ENCODE results near the gene HUS1B.
A peak's percentile ranks its signal among the peaks of the same experiment; 100 is the strongest.
"Not testable (repeated sequence)": the region's sequence is repeated elsewhere in the genome, so short reads cannot be mapped to it uniquely, and the experiment has no call there.

HUS1B gene

DNA sequence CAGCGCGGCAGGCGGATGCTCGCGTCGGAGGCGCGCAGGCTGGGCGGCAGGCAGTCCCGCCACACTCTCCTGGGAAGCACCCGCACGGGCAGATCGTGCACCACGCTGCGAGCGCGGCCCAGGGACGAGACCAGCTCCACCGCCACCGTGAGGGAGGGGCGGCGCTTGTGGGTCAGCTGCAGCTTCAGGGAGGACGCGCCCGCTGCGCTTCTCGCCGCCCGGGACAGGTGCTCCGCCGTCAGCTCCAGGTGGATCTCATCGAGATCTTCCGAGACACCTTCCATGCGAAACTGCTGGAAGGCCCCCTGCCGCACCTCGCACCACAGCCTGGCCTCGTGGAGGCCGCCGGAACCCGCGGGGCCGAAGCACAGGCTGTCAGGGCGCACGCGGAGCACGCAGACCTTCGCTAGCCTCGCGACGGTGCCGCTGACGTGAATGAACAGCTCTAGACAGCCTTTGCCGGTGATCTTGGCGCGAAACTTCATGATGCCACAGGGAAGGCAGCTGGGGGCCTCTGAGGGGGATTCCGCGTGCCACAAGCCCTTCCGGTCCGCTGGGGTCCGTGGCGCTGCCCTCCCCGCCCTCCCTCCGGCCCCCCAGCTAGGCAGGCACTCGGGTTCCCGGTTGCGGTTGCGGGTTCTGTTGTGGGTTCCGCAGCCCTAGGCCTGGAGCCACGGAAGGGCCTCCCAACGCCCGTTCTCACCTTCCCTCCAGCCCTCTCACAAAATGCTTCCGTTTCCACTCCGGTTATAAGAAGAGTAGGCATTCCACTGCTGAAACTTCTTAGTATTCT, at the start of gene HUS1B:
Gene HUS1B, minus strand, starts transcription at position 641 of the 793 bp plus-strand sequence. Its CDS starts 156 bp downstream, at position 485.
- no peak for DNase-seq

DNA sequence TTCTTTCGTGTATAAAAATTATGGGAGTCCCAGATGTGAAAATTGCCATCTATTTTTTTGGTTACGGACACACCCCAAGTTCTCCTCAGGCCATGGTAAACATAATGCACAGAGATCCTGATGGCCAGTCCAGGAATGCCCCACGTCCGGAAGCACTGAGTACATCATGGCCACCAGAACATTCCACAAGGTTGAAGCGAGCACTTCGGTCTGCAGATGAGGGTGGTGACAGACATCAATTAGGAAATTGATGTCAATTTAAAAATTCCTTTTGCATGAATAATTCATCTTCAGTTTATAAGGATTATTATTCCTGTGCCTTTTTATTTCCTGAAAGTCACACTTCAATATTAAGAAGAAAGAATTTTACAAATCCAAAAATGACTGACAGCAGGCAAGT, 49.2 kb upstream of the HUS1B start:
- DNase-seq, result no peak

DNA sequence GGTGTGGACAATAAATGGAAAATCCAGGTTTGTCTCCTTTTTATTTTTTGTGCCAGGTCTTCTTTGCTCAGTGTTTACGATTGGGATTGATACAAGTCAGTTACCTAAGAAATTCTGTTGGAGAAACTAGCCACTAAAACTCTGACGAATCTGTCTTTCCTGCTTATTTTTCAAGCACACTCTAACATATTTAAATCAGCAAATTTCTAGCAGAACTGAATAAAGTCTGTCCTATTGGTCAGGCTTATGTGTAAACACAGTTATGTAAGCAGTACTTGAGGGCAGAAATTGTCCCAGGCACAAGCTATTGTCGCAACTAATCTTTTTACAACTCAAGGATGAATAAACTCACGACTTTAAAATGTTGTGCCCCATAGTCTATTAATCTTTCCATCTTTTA, 48.1 kb upstream of the HUS1B start:
- DNase-seq, result no peak

DNA sequence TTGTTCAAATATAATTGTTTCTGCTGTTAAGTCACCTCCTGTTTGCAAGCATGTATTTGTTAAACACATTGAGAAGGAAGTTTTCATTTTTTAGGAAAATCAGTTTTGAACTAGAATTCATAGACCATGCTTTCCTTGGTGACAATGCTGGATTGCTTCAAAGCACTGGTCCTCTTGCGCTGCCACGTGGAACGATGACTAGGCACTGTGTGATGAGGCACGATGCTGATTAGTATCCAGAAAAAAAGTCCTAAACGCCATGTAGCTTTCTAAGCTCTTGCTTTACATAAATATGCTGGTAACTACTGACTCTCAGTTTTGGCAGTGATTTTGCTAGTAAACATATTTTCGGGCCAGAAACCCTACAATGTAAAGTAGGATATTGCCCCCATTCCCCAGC, 47.1 kb upstream of the HUS1B start:
- no peak for DNase-seq

DNA sequence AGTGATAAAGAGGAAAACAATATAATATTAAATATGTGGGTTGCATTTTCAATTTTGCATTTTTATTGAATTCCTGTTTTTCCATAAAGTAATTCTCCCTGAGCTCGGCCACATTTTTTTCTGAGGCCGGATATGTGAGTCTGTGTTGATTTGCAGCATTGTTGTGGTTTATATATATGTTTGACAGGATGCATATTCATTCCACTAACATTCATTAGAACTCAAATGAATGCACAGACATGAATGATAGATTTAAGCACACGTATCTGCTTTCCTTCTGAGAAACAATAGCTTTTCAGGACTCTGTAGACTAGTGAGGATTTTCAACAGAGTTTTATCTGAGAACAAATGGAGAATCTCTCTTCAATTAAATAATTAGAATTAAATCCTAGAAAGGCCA, 46.7 kb upstream of the HUS1B start:
- DNase-seq, result no peak

DNA sequence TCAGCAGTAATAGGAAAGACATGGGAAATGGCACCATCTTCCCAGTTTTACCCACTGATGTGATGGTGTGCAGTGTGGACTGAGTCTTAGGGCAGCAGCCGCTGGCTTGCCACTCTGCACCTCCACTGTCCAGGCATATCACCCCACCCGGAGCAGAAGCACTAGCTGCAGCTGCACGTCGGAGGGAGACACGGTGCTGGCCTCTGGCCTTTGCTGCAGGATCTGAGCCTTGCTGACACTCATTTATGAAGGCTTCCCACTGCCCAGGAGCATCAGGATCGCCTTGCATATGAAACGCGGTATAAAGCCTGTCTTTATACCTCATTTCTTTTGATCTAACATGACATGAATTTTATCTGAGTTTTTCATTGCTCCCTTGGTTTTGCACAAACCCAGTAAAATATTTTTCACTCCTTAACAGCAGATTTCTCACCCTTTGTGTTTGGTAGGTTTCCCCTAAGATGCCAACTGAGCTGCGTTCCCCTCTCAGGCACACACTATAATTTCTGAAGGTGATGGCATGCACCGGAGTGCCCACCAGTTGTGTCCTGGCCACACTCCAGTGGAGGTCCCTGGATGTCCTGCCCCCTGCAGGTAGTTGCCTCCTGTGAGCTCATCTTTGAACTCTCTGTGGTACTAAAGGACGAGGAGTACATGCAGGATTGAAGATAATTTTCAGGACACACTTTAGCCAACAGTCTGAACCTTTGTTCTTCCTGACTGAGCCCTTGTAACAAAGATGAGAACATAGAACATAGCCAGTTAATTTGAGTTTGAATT, 45.0 kb upstream of the HUS1B start:
- DNase-seq, result no peak

DNA sequence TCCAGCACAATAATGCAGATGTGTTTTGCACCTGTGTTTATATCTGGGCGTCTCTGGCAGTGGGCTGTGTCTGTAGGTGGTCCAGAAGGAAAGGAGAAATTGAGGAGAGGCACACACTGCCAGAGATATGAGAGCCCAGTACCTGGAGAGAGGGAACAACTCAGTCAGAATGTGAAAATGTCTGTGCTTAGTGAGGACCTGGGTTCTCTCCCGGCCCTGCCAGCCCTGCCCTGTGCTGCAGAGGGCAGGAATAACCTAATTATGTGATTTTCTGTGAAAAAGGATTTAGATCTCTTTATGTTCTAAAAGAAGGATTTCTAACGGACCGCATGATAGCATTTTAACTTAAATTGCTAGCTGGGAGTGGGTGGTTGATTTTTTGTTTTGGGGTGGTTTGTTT, 44.3 kb upstream of the HUS1B start:
- DNase-seq, result no peak

DNA sequence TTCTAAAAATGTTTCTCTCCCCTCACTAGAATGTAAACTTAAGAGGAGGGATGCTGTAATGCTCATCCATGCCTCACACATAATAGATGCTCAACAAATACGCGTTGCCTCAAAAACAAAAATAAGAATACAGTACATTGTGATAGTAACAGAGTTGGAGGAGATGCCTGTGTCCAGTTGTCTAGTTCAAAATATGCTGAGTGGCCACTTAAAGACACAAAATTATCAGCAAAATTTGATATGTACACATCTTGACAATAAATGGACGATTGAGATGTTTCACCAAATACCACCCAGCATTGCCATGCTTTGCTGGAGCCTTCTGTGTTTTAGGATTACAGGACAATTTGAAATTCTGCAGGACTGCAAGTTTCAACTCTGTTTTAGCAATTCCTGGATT, 43.6 kb upstream of the HUS1B start:
- no peak for DNase-seq

DNA sequence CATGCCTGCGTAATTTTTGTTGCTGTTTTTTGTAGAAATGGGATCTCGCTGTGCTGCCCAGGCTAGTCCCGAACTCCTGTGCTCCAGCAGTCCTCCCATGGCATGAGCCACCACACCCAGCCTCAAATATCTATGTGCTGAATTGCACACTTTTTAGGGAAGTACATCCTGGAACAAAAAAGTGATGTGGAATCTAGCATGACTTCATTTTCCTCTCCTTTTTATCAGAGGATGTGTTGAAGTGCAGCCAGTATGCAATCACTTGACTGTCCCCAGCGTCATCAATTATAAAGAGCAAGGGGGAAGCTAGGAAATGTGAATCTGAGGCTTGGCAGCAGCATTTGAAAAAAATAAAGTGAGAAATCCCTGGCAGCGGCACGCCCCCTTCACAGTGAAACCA, 42.4 kb upstream of the HUS1B start:
- no peak for DNase-seq

DNA sequence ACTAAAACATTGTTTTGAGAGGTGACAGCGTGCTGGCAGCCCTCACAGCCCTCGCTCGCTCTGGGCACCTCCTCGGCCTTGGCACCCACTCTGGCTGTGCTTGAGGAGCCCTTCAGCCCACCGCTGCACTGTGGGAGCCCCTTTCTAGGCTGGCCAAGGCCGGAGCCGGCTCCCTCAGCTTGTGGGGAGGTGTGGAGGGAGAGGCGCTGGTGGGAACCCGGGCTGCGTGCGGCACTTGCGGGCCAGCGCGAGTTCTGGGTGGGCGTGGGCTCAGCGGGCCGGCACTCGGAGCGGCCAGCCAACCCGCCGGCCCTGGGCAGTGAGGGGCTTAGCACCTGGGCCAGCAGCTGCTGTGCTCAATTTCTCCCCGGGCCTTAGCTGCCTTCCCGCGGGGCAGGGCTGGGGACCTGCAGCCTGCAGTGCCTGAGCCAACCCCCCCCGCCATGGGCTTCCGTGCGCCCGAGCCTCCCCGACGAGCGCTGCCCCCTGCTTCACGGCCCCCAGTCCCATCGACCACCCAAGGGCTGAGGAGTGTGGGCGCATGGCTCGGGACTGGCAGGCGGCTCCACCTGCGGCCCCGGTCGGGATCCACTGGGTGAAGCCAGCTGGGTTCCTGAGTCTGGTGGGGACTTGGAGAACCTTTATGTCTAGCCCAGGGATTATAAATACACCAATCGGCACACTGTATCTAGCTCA, 37.7 kb upstream of the HUS1B start:
- not testable (repeated sequence) for DNase-seq

DNA sequence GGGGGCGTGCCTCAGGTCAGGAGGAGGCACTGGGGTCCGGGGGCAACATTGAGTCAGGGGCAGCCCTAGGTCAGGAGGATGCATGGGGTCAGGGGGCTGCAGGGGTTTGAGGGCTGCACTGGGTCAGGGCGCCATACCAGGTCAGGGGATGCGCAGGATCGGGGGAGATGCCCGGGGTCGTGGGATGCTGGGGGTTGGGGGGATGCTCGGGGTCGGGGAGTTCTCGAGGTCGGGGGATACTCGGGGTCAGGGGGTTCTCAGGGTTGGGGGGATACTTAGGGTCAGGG, 36.8 kb upstream of the HUS1B start:
- no peak for DNase-seq

DNA sequence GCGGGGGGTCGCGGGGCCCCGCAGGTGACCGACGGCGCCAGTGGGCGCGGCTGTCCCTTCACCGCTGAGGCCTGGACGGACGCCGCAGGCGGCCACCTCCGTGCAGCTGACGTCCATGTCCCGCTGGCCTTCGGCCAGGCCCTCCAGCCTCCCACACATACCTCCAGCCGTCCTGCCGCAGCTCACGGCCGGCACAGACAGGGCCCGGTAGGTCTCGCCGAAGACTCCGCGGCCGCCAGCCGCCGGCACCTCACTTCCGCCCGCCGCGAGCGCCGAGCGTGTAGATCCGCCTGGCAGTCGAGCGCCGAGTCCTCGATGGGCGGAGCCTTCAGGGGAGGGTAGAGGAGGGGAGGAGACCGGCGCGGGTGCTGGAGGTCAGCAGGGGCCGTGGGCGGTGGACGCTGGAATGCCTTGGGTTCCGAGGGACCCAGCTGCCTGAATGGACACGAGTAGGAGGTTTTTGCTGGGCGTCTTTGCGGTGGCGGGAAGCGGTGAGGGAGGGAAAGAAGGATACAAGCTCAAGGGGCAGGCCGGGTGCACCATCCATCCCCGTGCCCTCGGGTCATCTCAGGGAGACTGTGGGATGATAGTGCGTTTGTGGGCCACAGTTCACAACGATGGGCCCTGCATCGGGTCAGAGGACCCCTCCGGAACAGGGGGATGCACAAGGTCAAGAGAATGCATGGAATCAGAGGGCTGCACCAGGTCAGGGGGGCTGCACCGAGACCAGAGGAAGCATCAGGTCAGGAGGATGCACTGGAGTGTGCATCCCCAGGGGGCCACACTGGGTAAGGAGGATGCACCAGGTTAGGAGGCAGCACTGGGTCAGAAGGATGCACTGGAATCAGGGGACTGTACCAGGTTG, 36.2 kb upstream of the HUS1B start, which contains the start of gene EXOC2:
Gene EXOC2, minus strand, starts transcription at position 282 of the 865 bp plus-strand sequence. CDS start 55,321 bp downstream, outside the sequence.
- no peak for DNase-seq

DNA sequence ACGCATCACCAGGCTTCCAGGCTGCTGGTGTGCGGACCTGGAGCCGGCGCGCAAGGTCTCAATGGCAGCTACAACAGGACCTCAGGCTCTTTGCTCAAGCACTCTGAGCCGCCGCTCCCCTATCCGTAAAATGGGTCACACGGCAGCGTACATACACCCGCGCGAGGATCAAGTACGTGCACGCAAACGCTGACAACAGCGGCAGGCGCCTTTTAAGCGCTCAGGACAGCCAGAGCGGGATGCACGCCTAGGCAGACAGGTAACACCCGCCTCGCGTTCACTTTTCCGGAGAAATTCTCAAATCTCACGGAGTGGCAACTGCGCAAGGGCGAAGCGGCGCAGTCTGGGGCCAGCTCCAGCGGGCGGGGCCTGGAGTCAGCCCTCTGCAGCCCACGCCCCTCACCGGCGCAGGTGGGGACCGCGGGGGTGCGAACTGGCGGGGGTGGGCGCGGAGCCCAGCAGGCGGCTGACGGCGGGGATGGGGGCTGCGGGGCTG, 35.5 kb upstream of the HUS1B start:
- DNase-seq, result no peak

DNA sequence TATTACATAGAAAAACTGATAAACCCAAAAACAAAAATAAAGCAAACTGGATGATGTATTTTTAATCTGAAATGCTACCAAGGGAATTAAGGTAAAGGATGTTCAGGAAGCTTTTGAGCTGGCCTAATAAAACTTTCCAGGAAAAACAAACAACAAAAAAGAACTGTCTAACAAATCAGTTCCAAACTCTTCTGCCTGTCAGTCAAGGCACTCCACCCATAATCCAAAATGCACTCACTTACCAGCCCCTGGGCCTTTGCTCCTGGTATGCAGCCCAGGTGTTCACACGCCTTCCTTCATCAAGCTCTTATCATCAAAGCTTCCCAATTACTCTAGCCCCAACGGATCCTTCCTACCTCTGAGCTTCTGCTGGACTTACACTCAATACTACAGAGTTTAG, 32.3 kb upstream of the HUS1B start:
- DNase-seq, result no peak

DNA sequence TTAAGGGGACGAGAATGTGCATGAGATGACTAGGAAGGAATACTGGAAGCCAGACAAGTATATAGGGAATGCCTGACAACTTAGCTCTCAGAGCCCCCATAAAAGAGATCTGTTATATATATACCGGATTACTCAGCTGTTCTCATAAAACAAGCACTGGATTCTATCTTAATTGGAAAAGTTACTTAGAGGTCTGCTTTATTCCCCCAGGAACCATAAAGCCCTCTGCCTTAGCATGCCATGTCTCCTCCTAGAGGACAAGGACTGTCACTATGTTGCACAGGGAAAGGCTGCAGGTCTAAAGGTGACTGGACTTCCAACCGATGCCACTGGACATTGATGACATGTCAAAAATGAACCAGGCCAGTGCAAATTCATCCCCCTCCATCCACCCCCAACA, 29.6 kb upstream of the HUS1B start:
- no peak for DNase-seq

DNA sequence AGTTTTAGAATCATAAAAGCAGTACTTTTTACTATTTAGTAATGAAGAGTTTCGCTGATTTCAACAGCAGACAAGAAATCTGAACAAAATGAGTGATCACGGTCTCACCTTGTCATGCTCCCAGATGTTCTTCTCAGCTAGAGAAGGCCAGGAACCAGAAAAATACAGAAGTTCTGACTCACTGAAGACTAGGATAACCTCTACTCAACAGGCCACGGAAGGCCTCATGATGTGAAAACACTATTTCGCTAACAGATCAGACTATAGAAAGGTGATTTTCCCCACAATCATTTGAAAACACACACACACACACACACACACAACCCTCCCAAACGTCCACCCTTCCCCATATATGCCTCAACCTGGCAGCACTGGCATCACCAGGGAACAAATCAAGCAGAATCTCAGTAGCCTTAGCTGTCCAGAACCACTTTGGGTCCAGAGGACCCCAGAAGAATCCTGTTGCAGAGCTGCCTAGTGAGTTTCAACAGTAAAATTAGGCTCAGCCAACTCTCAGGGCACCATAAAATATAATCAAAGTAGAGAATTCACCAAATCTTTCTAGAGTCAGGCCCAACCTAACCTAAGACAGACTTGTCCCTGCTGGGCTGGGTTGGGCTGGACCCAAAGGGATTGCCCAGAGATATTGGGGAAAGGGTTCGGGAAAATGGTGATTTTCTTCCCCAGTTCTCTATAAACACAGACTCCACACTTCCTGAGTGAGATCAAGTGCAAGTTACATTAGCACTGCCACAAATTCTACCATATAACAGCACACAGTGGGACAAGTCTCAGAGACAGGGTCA, 28.1 kb upstream of the HUS1B start:
- DNase-seq, result no peak

DNA sequence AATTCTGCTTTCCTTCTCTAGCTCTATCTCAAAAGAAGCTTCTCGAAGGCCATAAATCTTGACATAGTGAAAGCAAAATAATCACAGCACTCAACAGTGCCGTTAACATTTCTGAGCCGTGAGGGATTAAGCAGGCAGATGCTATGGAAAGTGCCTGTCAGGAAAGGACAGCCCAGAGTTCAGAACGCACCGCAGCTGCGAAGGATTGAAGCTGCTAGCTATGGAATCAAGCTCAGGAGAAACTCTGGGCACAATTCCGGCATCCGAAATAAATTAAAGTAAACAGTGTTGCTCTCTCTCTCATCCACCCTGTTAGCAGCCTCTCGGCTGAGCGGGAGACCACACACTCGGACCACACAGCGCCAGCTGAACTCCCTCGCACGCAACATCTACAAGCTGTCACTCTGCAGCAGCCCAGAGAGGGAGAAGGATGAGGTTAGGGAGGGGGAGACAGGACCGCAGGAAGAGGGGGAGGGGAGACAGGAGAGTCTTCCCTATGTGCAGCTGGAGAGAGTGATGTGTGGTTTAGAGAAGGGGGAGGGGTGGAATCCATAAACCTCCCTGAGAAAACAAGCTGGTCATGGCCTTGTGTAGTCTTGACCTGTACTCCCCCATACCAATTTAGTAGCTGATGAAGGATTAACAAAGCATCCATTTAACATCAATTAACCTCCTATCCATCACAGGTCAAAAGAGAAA, 27.0 kb upstream of the HUS1B start:
- DNase-seq, result peak; percentile 40

DNA sequence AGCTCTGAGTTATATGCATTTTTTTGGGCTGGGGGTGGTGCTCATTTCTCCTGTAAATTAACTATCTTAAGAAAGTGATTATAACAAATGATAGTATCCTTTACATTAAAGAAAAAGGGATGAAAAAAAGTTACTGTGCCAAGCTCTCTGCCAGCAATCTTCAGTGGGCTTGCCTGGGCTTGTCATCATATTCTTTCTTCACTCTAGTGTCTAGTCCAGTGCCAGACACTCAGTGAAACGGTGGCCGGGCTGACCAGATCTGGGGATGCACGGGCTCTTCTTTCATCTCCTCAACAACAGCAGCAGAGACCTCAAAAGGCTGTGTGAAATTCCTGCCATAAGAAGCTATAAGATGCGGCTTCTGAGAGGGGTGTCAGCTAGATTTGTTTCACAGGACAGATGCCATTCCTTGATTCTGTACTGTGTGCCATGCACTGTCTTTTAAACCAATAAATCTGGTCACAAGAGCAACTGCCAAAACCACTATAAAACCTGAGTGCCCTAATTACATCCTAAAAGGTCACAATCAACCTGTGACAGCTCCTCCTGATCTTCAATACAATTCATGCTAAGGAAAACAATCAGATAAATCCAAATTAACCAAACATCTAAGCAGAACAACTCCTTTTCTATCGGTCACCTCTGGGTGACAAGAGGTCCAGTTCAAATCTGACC, 23.9 kb upstream of the HUS1B start:
- DNase-seq, result no peak

DNA sequence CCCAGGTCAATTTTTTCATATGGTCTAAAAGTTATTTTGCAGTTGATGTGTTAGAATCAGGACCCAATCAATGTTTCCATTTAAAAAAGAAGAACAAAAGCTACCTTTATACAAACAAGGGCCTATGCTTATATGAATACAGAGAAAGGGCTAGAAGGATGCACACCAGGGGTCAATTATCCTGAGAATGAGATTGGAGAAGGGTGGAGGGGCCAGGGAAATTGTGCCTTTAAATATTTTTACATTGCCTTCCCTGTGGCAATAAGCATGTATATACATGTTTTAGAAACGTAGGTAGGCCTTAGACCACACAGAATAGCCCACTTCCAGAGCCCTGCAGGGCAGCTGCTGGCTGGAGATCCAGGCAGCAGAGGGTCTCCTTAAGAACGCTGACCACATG, 23.4 kb upstream of the HUS1B start:
- DNase-seq, result no peak

DNA sequence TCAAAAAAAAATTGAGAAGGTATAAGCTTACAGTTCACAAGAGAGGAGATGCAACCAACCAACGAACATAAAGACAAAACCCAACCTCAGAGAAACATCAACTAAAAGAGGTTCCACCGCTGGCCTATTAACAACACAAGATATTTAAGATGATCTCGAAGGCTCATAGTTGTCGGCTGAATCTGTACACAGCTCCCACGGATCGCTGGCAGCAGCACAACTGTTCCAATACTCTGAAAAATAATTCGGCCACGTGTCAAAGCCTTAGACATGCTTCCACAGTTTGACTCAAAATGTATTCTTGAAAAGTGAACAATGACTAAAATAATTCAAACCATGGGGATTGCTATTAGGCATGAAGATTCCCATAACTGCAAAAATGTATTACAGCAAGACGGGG, 22.4 kb upstream of the HUS1B start:
- no peak for DNase-seq

DNA sequence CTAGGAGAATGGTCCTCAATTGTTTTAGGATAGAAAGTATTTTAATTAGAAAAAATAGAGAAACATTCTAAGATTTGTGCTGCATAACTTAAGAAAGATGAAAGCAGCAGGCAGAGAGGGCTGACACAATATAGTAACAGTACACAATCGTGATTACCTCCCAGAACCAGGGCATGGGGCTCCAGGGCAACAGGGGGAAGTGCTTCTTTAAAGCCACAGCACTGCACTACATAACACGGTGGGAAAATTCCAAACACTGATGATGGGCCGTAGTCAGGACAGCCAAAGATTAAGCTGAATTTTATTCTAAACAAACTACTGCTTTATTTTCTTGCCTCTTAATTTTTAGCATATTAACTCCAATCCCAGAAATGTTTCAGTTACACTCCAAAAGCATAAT, 21.6 kb upstream of the HUS1B start:
- DNase-seq, result no peak

Measured in NCI-H1417 treated with DMSO at 0.1 percent for 48 hours (cell line).